Stimulated activated memory B cell treated with anti-CD40 and anti-IgM and Interleukin-4, amounts not matched to agents 10 μg/mL and 1 μg/mL and 100 μg/mL, for 72 hours (primary cell): ENCODE measurements around the gene ITPR2.
A peak's percentile ranks its signal among the peaks of the same experiment; 100 is the strongest.
"Not testable (repeated sequence)": the region's sequence is repeated elsewhere in the genome, so short reads cannot be mapped to it uniquely, and the experiment has no call there.

Experiments
- ATAC-seq: fragments of 150-1000 bp; cut with Tn5 transposase; 2 replicates; pipeline ENCODE4 v1.10.0; 2021
- H3K27ac Mint-ChIP-seq: one replicate; pipeline ENCODE4 v1.8.0; 2022; ENCODE audit warnings: mild to moderate bottlenecking, mixed read lengths
- H3K27me3 Mint-ChIP-seq: one replicate; pipeline ENCODE4 v1.8.0; 2022; ENCODE audit warnings: mixed read lengths
- H3K36me3 Mint-ChIP-seq: one replicate; pipeline ENCODE4 v1.8.0; 2022; ENCODE audit warnings: mixed read lengths
- H3K4me1 Mint-ChIP-seq: one replicate; pipeline ENCODE4 v1.8.0; 2022; ENCODE audit warnings: mixed read lengths
- H3K4me3 Mint-ChIP-seq: one replicate; pipeline ENCODE4 v1.8.0; 2022; ENCODE audit warnings: mild to moderate bottlenecking, moderate library complexity, mixed read lengths
- H3K9me3 Mint-ChIP-seq: one replicate; pipeline ENCODE4 v1.8.0; 2022; ENCODE audit warnings: mixed read lengths

Gene ITPR2

GRCh38 chr12:26519462-26519861 lies 313.5 kb downstream of the ITPR2 start:
- Mint-ChIP-seq H3K9me3 (peaks cover 4% of the 10 kb centered on the region), H3K27me3 (no peaks in the 10 kb centered on the region), H3K27ac (no peak overlapping the region), H3K4me3 (no peak overlapping the region), H3K36me3 (peaks cover 23% of the 10 kb centered on the region), H3K4me1 (peaks cover 20% of the 10 kb centered on the region)
- ATAC-seq: no peak

- not testable (repeated sequence) for H3K27ac Mint-ChIP-seq, H3K4me3 Mint-ChIP-seq, H3K9me3 Mint-ChIP-seq, H3K27me3 Mint-ChIP-seq, ATAC-seq
- Mint-ChIP-seq H3K36me3 (peaks cover 29% of the 10 kb centered on the region), H3K4me1 (peaks cover 20% of the 10 kb centered on the region)
These were observed 315.7 kb downstream of the ITPR2 start for GRCh38 chr12:26517320-26517719.

- no peaks in the 10 kb centered on the region for H3K4me1 Mint-ChIP-seq
- no peak overlapping the region for H3K27ac Mint-ChIP-seq
- ATAC-seq: no peak
- H3K9me3 Mint-ChIP-seq: peaks cover 4% of the 10 kb centered on the region
- H3K4me3 Mint-ChIP-seq: no peak overlapping the region
- H3K27me3 Mint-ChIP-seq: no peaks in the 10 kb centered on the region
- H3K36me3 Mint-ChIP-seq: peaks cover 22% of the 10 kb centered on the region
These were observed 318.6 kb downstream of the ITPR2 start for GRCh38 chr12:26514364-26514763.

- no peak overlapping the region for H3K27ac Mint-ChIP-seq
- H3K4me3 Mint-ChIP-seq: no peak overlapping the region
- ATAC-seq: no peak
- H3K27me3 Mint-ChIP-seq: no peaks in the 10 kb centered on the region
- H3K9me3 Mint-ChIP-seq: peaks cover 4% of the 10 kb centered on the region
- H3K36me3 Mint-ChIP-seq: peaks cover 22% of the 10 kb centered on the region
- no peaks in the 10 kb centered on the region for H3K4me1 Mint-ChIP-seq
These were observed 319.5 kb downstream of the ITPR2 start for GRCh38 chr12:26513363-26514043.

- Mint-ChIP-seq H3K27me3 (no peaks in the 10 kb centered on the region), H3K4me1 (no peaks in the 10 kb centered on the region), H3K36me3 (peaks cover 22% of the 10 kb centered on the region), H3K27ac (no peak overlapping the region), H3K9me3 (no peaks in the 10 kb centered on the region), H3K4me3 (no peak overlapping the region)
- ATAC-seq: no peak
These were observed 320.8 kb downstream of the ITPR2 start for GRCh38 chr12:26512213-26512612.

GRCh38 chr12:26510354-26510674 lies 322.7 kb downstream of the ITPR2 start:
- peaks cover 9% of the 10 kb centered on the region for H3K36me3 Mint-ChIP-seq
- H3K4me1 Mint-ChIP-seq: no peaks in the 10 kb centered on the region
- no peaks in the 10 kb centered on the region for H3K9me3 Mint-ChIP-seq
- H3K27me3 Mint-ChIP-seq: no peaks in the 10 kb centered on the region
- no peak overlapping the region for H3K4me3 Mint-ChIP-seq
- ATAC-seq: no peak
- H3K27ac Mint-ChIP-seq: no peak overlapping the region

GRCh38 chr12:26507613-26508012 lies 325.4 kb downstream of the ITPR2 start:
- ATAC-seq: no peak
- no peak overlapping the region for H3K27ac Mint-ChIP-seq
- H3K4me3 Mint-ChIP-seq: no peak overlapping the region
- no peaks in the 10 kb centered on the region for H3K4me1 Mint-ChIP-seq
- H3K27me3 Mint-ChIP-seq: no peaks in the 10 kb centered on the region
- H3K36me3 Mint-ChIP-seq: peaks cover 17% of the 10 kb centered on the region
- no peaks in the 10 kb centered on the region for H3K9me3 Mint-ChIP-seq

GRCh38 chr12:26499979-26500640 lies 332.9 kb downstream of the ITPR2 start:
- Mint-ChIP-seq H3K27ac (no peak overlapping the region), H3K4me1 (no peaks in the 10 kb centered on the region), H3K36me3 (peaks cover 26% of the 10 kb centered on the region), H3K4me3 (no peak overlapping the region), H3K27me3 (no peaks in the 10 kb centered on the region), H3K9me3 (no peaks in the 10 kb centered on the region)
- ATAC-seq: no peak

- Mint-ChIP-seq H3K27me3 (no peaks in the 10 kb centered on the region), H3K36me3 (peaks cover 22% of the 10 kb centered on the region), H3K4me3 (no peak overlapping the region), H3K9me3 (peaks cover 2% of the 10 kb centered on the region), H3K27ac (no peak overlapping the region), H3K4me1 (peaks cover 5% of the 10 kb centered on the region)
- no peak for ATAC-seq
These were observed 336.8 kb downstream of the ITPR2 start for GRCh38 chr12:26496170-26496569.

GRCh38 chr12:26493656-26494055 lies 339.3 kb downstream of the ITPR2 start:
- Mint-ChIP-seq H3K27me3 (no peaks in the 10 kb centered on the region), H3K27ac (no peak overlapping the region), H3K36me3 (peaks cover 46% of the 10 kb centered on the region), H3K4me1 (peaks cover 5% of the 10 kb centered on the region), H3K9me3 (peaks cover 5% of the 10 kb centered on the region), H3K4me3 (no peak overlapping the region)
- ATAC-seq: no peak

GRCh38 chr12:26492406-26492805 lies 340.6 kb downstream of the ITPR2 start:
- Mint-ChIP-seq H3K36me3 (peaks cover 46% of the 10 kb centered on the region), H3K9me3 (peaks cover 5% of the 10 kb centered on the region), H3K27ac (no peak overlapping the region), H3K4me1 (peaks cover 5% of the 10 kb centered on the region), H3K27me3 (no peaks in the 10 kb centered on the region), H3K4me3 (no peak overlapping the region)
- no peak for ATAC-seq

- Mint-ChIP-seq H3K4me1 (peaks cover 5% of the 10 kb centered on the region), H3K27me3 (no peaks in the 10 kb centered on the region), H3K4me3 (no peak overlapping the region), H3K36me3 (peaks cover 56% of the 10 kb centered on the region), H3K27ac (no peak overlapping the region), H3K9me3 (peaks cover 5% of the 10 kb centered on the region)
- no peak for ATAC-seq
These were observed 343.1 kb downstream of the ITPR2 start for GRCh38 chr12:26489908-26490307.

GRCh38 chr12:26488351-26488750 lies 344.6 kb downstream of the ITPR2 start:
- peaks cover 5% of the 10 kb centered on the region for H3K4me1 Mint-ChIP-seq
- no peak overlapping the region for H3K4me3 Mint-ChIP-seq
- H3K27me3 Mint-ChIP-seq: no peaks in the 10 kb centered on the region
- ATAC-seq: no peak
- peaks cover 5% of the 10 kb centered on the region for H3K9me3 Mint-ChIP-seq
- H3K36me3 Mint-ChIP-seq: peaks cover 56% of the 10 kb centered on the region
- H3K27ac Mint-ChIP-seq: no peak overlapping the region

GRCh38 chr12:26473291-26473690 lies 359.7 kb downstream of the ITPR2 start:
- H3K27me3 Mint-ChIP-seq: no peaks in the 10 kb centered on the region

GRCh38 chr12:26471560-26471959 lies 361.4 kb downstream of the ITPR2 start:
- Mint-ChIP-seq H3K4me3 (peak overlapping the region; percentile 30), H3K4me1 (peaks cover 47% of the 10 kb centered on the region), H3K27me3 (no peaks in the 10 kb centered on the region), H3K27ac (peak overlapping the region; percentile 72), H3K9me3 (no peaks in the 10 kb centered on the region), H3K36me3 (peaks cover 27% of the 10 kb centered on the region)
- peak; percentile 92 for ATAC-seq

More at GRCh38 chr12:26473291-26473690, 359.7 kb downstream of the ITPR2 start:
- Mint-ChIP-seq H3K4me3 (peak overlapping the region; percentile 35), H3K27ac (peak overlapping the region; percentile 72), H3K9me3 (no peaks in the 10 kb centered on the region), H3K36me3 (peaks cover 27% of the 10 kb centered on the region), H3K4me1 (peaks cover 47% of the 10 kb centered on the region)
- ATAC-seq: peak; percentile 98
